HepG2 (cell line): ENCODE data around the gene SAAL1. TPM values are rescaled to one million over a fixed set of nuclear protein-coding genes. Genes with fewer than 3 reads are reported as not detected.

ENCODE experiments used
- ATF7-NPFF ChIP-seq: sonication (generic); formaldehyde crosslinking; IDR thresholded peaks from 2 replicates; pipeline ENCODE4 v1.8.1; 2023; ENCODE audit warnings: mild to moderate bottlenecking, low read depth, missing genetic modification reagents, moderate library complexity
- EZH2 ChIP-seq: conservative IDR thresholded peaks from 2 replicates; pipeline ENCODE4 v1.6.1; 2012; ENCODE audit warnings: mild to moderate bottlenecking, low read depth, low read length, moderate library complexity
- MIER3 ChIP-seq: IDR thresholded peaks from 2 replicates; pipeline ENCODE4 v1.6.1; 2016; ENCODE audit warnings: missing compliant biosample characterization, borderline replicate concordance
- SNRNP70 ChIP-seq: fragments of 200-400 bp; formaldehyde crosslinking; IDR thresholded peaks from 2 replicates; pipeline ENCODE4 v1.6.1; 2017; ENCODE audit warnings: mild to moderate bottlenecking, low read depth, low read length, moderate library complexity
- UBTF ChIP-seq: sonication (generic); formaldehyde crosslinking; IDR thresholded peaks from 2 replicates; pipeline ENCODE4 v1.4.0; 2020; ENCODE audit warnings: mild to moderate bottlenecking, missing genetic modification reagents
- ZNF264 ChIP-seq: sonication (generic); formaldehyde crosslinking; IDR thresholded peaks from 2 replicates; pipeline ENCODE4 v1.4.0; 2020; ENCODE audit warnings: missing genetic modification reagents
- ZNF275 ChIP-seq: sonication (generic); formaldehyde crosslinking; IDR thresholded peaks from 2 replicates; pipeline ENCODE4 v1.8.0; 2022; ENCODE audit warnings: missing genetic modification reagents, mild to moderate bottlenecking, inconsistent platforms, borderline replicate concordance
- ZNF614 ChIP-seq: IDR thresholded peaks from 2 replicates; pipeline ENCODE4 v1.6.1; 2018; ENCODE audit warnings: missing biosample characterization, missing genetic modification reagents, inconsistent platforms, borderline replicate concordance
- ZNF703 ChIP-seq: sonication (generic); formaldehyde crosslinking; IDR thresholded peaks from 2 replicates; pipeline ENCODE4 v1.5.1; 2020; ENCODE audit warnings: missing genetic modification reagents, mild to moderate bottlenecking, moderate library complexity, borderline replicate concordance
- ZNF713 ChIP-seq: sonication (generic); formaldehyde crosslinking; IDR thresholded peaks from 2 replicates; pipeline ENCODE4 v1.4.0; 2020; ENCODE audit warnings: mild to moderate bottlenecking, missing genetic modification reagents
- ZNF839 ChIP-seq: sonication (generic); formaldehyde crosslinking; IDR thresholded peaks from 2 replicates; pipeline ENCODE4 v1.4.0; 2020; ENCODE audit warnings: missing genetic modification reagents, mild to moderate bottlenecking, borderline replicate concordance
- polyA plus RNA-seq, 8 experiments: library from polyadenylated mRNA; depleted of rRNA in 3 of 8; stranded (reverse) in 7 of 8; unstranded in 1 of 8; fragments of >200 nt; fragmentation: Illumina TruSeq in 4 of 8; extraction: Trizol in 4 of 8; gene quantifications; 2 replicates each; pipeline versions ENCODE4 v1.2.1 to v1.2.3, GENCODE V29; 2011 to 2016; ENCODE audit warnings: low read depth in 4 of 8, missing spikeins in 1 of 8, mixed read lengths in 1 of 8; ENCODE audit not compliant: insufficient read depth in 1 of 8
- total RNA-seq, 5 experiments: library from RNA; depleted of rRNA; stranded (reverse); fragments of >200 nt; fragmentation: Illumina TruSeq; extraction: Trizol; gene quantifications; 2 replicates each; pipeline ENCODE4 v1.2.3, GENCODE V29; 2016; ENCODE audit warnings: low read depth in 1 of 5

Gene SAAL1
- total and polyA plus RNA-seq, 2 of the 13 experiments (the other 11 are each of a cell fraction or from before 2014, with no cell fraction given) = 16.5 to 46.0 TPM

- no peak for TF ChIP-seq ZNF275 (CRISPR knock-in tag)
- no peak for TF ChIP-seq ZNF839 (CRISPR knock-in tag)
- no peak for TF ChIP-seq SNRNP70
- TF ChIP-seq EZH2 = no peak
- no peak for TF ChIP-seq ZNF713 (CRISPR knock-in tag)
- no peak for TF ChIP-seq UBTF
- TF ChIP-seq ZNF264 (CRISPR knock-in tag) = no peak
- TF ChIP-seq ZNF703 (CRISPR knock-in tag) = no peak
- TF ChIP-seq ZNF614 (CRISPR knock-in tag) = no peak
- TF ChIP-seq ATF7-NPFF = no peak
- TF ChIP-seq MIER3 (CRISPR knock-in tag) = no peak
Observed at GRCh38 chr11:18061351-18061750, 44.5 kb downstream of the SAAL1 start (continued).
